ENCODE results near the gene APOF. TPM values are rescaled to one million over a fixed set of nuclear protein-coding genes. Genes with fewer than 3 reads are reported as not detected.

APOF gene
- total and polyA plus RNA-seq, 9 of the 15 experiments (the other 6 are each of a cell fraction or from before 2014, with no cell fraction given), result 0.09 to 0.15 (median 0.12) TPM; not detected in 5

- TF ChIP-seq NR2C2 (CRISPR knock-in tag; IDR thresholded peaks at IDR 0.05), result peak; percentile 83
- TF ChIP-seq NR2C2 (tag; IDR thresholded peaks at IDR 0.05), result peak; percentile 95
- TF ChIP-seq MAZ (CRISPR knock-in tag; conservative IDR thresholded peaks at IDR 0.05 in 1 of 2, IDR thresholded peaks at IDR 0.05 in 1 of 2), result peak; percentile 33 to 73; a peak in 3 of 4 replicates
- peak; percentile 91 for TF ChIP-seq CREM (IDR thresholded peaks at IDR 0.05; ENCODE audit: low read depth)
- TF ChIP-seq, protein P1, sequence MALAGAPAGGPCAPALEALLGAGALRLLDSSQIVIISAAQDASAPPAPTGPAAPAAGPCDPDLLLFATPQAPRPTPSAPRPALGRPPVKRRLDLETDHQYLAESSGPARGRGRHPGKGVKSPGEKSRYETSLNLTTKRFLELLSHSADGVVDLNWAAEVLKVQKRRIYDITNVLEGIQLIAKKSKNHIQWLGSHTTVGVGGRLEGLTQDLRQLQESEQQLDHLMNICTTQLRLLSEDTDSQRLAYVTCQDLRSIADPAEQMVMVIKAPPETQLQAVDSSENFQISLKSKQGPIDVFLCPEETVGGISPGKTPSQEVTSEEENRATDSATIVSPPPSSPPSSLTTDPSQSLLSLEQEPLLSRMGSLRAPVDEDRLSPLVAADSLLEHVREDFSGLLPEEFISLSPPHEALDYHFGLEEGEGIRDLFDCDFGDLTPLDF (CRISPR knock-in tag; IDR thresholded peaks at IDR 0.05), result no peak
- TF ChIP-seq NCOA2 (IDR thresholded peaks at IDR 0.05; ENCODE audit: partially characterized antibody in 2 of 2), result peak in 1 of 2 experiments; percentile 97
- peak; percentile 85 for TF ChIP-seq L3MBTL2 (IDR thresholded peaks at IDR 0.05)
- TF ChIP-seq ZNF740 (CRISPR knock-in tag; IDR thresholded peaks at IDR 0.05), result no peak; the same call in 1 of the 2 replicates
- TF ChIP-seq ZNF740 (tag; IDR thresholded peaks at IDR 0.05), result no peak
- peak; percentile 79 for TF ChIP-seq HMGN3 (IDR thresholded peaks at IDR 0.05; ENCODE audit: borderline replicate concordance, extremely low read depth, insufficient read length, low read depth, low read length)
- TF ChIP-seq ZC3H8 (IDR thresholded peaks at IDR 0.05), result 0 out of 2 replicates have a peak, but pooled peaks have one; percentile 40
- peak; percentile 98 for TF ChIP-seq POLR2G (IDR thresholded peaks at IDR 0.05; ENCODE audit: low read depth, low read length)
- TF ChIP-seq NFYB (IDR thresholded peaks at IDR 0.05; ENCODE audit: extremely low read depth, insufficient read length), result no peak
- TF ChIP-seq HNRNPUL1 (IDR thresholded peaks at IDR 0.05; ENCODE audit: low read length), result no peak
- no peak for TF ChIP-seq KAT2B (IDR thresholded peaks at IDR 0.05; ENCODE audit: low read depth, low read length)
- no peak for TF ChIP-seq E4F1 (CRISPR knock-in tag; IDR thresholded peaks at IDR 0.05; ENCODE audit: borderline replicate concordance)
- TF ChIP-seq MXI1 (IDR thresholded peaks at IDR 0.05; ENCODE audit: low read depth, low read length), result 0 out of 2 replicates have a peak, but pooled peaks have one; percentile 17
- TF ChIP-seq ID3 (CRISPR knock-in tag; IDR thresholded peaks at IDR 0.05), result no peak
- TF ChIP-seq ID3 (tag; IDR thresholded peaks at IDR 0.05), result no peak
- no peak for TF ChIP-seq ZNF280B (CRISPR knock-in tag; IDR thresholded peaks at IDR 0.05)
- no peak for TF ChIP-seq ZNF561 (CRISPR knock-in tag; conservative IDR thresholded peaks at IDR 0.05)
Observed at GRCh38 chr12:56315622-56316473, 46.8 kb downstream of the APOF start, which contains the start of gene CNPY2 (continued).

All from K562 (cell line).